NCI-H774 (cell line): ENCODE measurements around the gene MAN2A1.

ENCODE experiments used
- DNase-seq: peaks from one replicate; lab custom pipeline; 2025; lab: John Stamatoyannopoulos, UW

MAN2A1 gene

DNA sequence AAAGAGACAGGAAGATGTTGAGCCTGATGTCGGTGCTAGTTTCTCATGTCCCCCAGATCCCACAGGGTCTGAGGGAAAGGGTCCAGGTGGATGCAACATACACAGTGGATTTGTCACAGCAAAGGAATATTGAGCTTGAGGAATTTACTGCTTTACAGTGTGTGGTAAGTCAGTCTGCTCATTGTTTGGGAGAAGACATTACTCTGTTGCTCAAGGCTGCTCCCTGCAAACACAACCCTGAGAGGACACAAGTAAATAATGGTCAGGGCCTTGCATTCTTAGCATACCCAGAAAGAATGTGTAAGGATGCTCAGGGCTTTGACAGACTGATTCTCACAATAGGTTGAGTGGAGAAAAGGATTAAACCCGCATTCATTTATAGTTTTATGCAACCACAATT, 7.3 kb upstream of the MAN2A1 start:
- no peak for DNase-seq

DNA sequence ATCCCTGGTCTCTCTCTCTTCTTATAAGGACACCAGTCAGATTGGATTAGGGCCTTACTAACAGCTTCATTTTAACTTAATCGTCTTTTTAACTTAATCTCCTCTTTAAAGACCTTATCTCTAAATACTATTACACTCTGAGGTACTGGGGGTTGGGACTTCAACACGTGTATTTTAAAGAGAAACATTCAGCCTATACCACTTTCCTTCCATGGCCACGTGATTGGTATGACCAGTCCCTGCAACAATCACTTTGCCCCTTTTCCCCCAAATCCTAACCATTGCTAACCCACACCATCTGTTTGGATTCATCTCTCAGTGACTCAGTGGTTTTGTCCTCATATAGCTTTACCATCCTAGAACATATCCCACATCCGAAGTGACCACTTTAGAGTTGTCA, 3.8 kb upstream of the MAN2A1 start:
- no peak for DNase-seq

DNA sequence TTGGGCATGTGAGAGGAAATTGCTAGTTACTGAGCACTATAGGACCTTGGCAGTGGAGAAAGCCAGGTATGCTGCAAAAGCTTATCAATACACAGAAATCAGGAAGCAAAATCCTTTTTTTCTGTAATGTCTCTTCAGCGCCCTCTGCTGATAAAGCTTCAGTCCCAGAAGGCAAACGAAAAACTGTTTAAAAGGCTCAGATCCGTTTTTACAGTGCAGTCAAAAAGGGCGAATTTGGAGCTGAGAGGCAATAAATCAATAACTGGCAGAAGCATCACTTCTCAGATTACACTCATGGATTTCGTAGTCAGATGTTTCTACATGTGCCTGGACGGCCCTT, 1.1 kb upstream of the MAN2A1 start:
- peak; percentile 67 for DNase-seq

DNA sequence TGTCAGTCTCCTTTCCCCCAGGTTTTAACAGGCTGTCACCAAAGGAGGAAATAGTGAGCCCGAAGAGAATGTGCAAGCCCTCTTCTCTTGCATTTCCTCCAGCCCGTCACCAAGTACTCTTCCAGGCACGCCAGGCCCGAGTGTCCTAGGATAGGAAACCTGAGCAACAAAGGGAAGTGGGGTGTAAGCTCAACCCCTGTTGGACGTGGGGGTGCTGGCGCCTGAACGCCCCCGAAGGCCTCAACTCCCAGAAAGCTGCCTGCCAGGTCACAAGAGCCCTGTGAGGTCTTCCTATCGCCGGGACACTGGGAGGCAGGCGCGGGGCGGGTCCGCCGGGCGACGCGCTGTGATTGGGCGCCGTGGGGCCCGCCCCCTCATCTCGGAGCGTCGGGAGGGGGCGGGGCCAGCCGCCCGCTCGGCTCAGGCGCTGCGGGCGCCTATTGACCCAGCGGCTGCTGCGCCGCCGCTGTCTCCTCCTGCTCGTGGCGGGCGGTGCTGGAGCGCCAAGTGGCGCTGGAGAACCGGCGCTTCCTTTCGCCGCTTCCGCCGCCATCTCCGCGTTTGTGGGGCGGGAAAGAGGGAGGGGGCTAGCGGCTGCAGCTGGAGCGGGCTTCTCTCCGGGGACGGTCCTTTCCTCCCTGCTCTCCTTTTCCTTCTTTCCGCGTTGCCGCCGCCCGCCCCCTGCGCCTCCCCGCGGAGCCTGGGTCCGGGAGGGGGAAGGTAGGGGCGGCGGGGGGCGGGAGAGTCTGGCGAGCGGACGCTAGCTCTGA, 572 bp upstream of the MAN2A1 start:
- peak; percentile 90 for DNase-seq

DNA sequence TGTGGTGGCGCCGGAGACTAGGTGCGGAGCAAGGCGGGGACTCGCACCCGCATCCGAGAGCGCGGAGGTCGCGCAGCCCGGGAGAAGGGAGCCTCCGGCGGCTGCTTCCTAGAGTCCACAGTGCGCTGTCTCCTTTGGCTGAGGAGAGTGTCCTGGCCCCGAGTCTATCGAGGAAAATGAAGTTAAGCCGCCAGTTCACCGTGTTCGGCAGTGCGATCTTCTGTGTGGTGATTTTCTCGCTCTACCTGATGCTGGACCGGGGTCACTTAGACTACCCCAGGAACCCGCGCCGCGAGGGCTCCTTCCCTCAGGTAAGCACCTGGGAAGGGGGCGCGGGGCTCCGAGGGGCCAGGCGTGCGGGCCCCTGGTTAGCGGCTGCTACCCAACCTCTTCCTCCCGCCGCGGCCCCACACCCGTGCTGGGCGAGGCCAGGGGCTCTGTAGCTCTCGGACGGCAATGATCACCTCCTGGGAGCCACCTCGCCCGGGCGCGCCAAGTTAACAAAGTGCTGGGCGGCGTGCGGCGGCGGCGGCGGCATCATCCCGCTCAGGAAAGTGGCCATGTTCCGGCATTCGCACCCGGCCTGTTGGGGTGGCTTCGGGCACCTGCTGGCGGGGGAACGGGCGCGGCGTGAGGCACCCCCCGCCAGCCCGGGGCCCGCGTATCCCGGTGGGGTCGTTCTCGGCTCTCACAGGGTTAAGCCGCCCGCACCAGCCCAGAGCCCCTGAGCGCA, 681 bp downstream of the MAN2A1 start:
- peak; percentile 21 for DNase-seq

DNA sequence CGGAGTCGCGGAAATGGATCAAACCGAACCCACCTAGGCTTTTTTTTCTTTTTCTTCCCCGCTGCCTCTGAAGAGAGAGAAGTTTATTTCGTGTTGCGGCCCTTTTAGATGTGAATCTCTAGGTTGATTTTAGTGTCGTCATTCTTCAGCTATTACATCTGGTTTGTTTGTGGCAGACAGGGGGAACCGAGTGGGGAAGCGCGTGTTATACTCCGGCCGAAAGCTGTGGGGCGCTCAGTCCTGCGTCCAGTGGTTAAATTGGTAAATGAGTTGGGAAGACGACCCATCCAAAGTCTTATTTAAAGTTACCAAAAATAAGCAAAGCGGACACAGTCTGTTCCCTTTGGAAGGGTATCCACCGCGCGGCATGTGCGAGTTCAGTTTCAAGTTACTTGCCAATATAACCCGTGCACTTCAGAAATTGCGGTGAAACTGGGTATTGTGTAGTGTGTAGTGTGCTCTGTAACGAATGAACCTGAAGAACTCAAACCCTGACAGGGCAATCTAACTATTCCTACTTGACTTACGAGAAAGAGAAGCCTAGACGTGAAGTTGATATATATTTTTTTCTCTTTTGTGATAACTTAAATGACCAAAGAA, 1.3 kb downstream of the MAN2A1 start:
- peak; percentile 5 for DNase-seq

DNA sequence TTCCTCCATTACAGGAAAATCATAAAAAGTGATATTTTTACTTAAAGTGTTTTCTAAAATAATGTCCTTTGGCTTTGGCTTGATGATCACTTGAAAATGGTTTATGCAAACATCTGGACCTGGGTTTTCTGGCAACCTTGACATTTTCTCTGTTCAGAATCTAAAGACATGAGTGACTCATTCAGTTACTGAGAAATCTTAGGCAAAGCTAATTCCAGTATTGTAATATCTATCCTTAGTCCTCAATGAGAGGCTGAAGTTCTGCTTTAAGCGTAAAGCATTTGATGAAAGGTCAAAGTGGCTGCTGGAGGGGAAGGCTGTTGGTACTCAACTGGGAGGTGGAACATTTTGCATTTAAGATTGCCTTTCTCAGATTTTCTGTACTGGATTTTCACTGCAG, 2.3 kb downstream of the MAN2A1 start:
- DNase-seq = no peak

DNA sequence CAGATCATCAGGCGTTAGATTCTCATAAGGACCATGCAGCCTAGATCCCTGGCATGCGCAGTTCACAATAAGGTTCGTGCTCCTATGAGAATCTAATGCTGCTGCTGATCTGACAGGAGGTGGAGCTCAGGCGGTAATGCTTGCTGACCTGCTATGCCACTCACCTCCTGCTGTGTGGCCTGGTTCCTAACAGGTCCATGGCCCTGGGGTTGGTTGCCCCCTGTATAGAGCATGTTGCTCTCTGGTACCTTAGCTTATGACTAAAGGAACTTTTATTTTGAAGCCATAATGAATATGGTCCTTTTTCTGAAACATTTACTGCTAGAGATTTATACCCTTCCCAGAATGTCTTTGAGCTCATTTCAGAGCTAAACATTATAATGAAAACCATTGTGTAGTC, 3.1 kb downstream of the MAN2A1 start:
- no peak for DNase-seq

DNA sequence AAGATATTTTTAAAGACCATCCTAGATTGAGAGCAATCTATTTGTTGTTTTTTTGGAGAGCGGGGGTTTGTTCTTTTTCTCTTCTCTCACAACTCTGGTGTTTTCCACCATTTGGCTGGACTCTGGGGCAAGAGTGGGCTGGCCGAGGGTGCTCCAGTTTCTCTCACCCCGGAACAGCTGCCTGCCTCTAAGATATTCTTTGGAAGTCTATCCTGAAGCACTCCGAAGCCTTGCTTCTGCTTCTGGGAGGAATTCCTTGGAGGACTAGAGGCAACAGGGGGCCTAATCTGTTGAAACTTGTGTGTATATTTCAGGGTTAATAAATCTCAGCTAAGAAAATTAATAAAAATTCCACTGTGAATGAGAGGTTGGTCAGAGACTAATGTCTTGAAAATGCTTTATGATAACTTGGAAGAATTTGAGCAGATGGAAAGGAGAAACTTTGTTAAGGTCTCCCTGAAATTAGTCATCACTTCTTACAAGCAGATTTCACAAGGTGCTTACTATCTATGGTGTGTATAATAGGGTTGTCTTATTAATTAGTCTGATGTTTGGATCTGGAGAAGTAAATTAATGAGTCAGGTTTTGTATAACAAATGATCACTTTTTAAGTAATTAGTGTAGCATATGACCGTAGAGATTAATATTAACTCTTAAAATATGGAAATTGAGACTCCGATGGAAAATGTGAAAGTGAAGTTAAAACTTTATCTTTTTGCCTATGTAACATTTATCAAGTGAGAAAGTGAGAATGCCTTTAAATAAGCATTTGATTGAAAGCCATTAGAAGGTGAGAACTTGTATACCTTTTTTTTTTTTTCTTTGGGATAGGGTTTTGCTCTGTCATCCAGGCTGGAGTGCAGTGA, 4.0 kb downstream of the MAN2A1 start:
- no peak for DNase-seq

DNA sequence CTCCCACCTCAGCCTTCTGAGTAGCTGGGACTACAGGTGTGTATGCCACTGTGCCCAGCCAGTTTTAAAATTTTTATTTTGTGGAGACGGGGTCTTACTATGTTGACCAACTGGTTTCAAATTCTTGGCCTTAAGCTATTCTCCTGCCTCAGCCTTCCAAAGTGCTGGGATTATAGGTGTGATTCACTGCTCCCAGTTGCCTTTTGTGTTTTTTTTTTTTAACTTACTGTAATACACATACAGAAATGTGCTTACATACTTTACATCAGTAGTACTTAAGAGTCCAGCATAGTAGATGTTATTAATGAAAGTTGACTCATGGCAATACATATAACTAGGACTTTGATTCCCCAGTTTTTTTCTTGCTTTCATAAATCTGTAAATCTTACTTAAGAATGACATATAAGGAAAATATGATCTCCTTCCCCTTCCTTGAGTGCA, 4.7 kb downstream of the MAN2A1 start:
- DNase-seq = no peak

DNA sequence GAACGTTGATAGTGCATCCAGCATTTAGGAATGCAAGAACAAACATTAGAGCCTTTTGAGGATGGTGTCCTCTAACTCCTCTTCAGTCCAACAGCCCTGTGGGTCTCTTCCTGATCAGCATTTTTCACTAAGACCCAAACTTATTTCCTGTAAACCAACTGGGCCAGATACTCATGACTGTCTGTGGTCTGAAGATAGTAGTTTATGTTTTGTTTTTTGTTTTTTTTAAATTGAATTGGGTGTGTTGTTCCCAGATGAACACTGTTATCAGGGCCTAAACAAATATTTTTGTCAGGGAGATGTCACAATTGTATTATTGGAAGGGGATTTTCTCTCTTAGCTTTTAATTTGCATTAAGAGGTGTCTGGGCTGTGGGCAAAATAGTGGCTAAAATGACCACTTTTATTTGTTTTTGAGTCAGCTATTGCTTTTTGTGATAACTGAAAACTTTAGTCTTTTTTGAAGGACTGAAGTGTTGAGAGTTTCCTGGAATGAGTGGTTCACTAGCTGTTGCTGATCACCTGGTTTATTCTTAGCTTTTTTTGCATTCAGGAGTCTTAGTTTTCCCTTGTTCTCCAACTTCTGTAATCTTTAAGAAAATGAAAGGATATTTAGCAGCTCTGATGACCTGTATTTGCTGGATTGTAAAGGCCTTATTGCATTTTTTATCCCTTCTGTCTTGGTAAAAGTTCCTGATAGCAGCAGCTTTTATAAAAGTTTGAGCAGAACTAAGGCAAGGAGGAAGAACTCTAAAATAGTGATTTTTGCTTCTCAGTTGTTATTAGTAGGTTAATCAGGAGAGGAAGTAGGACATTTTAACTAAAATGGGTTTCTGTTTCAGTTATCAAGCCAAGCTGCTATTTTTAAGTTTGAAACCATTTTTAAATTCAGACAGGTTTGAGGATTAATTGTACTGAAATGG, 5.5 kb downstream of the MAN2A1 start:
- DNase-seq = no peak

DNA sequence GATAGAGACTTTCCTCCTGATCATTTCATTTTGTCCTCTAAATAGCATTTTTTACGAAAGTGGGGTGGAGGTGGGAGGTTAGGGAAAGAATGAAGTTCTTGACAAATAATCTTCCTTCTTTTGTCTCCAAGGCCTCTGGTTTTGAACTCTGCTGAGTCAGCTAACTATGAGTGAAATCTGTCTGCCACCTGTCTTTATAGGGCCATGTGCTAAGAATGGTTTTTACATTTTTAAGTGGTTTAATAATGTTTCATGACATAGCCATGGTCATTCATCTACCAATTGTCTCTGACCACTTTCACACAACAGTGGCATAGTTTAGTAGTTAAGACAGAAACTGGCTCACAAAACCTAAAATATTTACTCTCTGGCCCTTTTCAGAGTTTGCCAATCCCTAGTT, 7.6 kb downstream of the MAN2A1 start:
- DNase-seq = no peak

DNA sequence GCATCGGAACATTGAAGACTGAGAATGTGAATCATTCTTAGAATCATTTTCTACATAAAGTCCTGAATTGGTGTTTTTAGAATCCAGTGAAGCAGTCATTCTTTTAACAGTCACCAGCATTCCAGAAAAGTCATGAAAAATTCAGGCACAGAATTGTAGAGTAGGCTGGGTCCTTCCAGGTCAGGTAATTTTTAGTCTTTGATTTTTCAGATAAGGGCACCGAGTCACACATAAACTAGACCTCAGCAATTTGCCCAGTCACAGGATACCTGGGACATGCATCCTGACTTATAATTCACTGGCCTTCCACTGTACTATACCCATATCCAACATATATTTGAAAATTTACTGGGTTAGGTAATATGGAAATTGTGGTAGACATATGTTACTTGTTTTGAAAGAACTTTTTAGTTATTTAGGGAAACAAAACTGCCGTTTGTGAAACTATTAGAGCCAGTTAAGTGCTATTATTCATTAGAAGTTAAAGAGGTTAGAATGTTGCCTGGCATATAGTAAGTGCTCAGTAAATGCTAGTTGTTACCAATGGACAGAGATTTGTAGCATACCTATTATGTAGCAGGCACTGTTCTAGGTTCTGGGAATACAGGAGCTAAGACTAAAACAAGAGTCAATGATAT, 10.9 kb downstream of the MAN2A1 start:
- DNase-seq = no peak

DNA sequence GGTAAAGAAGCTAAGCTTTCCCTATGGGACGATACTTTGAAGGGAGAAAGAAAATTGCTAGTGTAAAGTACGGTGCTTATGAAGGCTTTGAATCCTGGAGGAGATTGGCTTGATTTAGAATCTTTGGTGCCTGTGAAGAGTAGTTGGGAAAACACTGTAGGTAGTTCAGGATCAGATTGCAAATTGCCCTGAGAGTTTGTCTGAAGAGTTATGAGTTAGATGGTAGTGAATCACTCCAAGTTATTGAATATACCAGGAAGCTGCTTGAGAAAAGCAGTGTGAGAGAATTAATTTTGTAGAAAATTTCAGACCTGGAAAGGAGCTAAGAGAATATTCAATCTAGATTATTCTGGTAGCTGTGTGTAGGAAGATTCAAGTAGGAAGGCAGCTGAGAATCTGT, 11.5 kb downstream of the MAN2A1 start:
- no peak for DNase-seq

DNA sequence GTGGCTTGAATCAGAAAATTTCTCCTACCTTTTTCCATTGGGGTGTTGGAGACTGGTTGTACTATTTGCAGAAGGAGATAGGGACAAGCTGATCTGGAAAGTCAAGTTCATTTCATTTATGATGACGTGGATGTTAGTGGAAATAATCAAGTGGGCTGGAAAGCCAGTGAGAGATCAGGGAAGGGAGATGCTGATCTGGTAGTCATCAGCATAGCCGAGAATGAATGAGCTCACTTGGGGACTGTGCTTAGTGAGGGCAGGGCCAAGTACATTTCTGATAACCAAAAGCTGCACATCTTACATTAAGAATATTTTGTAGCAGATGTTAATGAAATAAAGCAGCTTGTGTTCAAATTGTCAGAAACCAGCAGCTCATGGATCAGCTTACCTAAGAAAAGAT, 12.1 kb downstream of the MAN2A1 start:
- no peak for DNase-seq

DNA sequence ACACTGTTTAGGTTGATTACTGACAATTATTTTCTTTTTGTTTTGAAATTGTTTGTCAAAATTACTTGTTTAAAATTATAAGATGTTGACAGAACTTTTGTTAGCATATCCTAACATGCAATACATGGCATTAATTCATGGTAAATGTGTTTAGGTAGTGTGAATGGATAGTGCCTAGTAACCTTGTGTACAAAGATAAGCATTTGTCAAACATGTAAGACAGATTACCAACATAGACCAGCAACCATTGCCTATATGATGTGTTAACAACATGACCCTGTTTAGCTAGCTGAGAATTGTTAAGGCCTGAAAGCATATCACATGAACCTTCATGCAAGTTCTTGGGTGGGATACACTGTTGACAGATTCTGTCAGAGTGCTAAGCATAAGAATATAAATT, 13.4 kb downstream of the MAN2A1 start:
- DNase-seq = no peak

DNA sequence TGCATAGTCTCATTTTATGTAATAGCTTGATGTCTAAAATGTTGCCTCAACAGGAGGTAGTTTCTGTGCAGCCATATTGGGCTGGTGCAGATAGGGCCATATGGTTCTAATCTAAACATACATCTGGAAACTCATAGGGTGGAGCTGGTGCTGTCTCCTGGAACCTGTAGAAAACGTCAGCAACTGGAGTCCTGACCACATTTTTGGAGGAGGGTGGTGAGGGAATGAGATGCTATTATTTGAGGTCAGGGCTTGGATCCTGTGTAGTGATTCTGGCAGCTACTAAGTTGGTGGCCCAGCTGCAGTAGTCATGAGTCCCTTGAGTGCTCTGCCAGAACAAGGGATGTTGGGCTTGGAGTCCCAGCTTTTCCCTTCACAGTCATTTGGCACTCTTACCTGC, 14.1 kb downstream of the MAN2A1 start:
- no peak for DNase-seq

DNA sequence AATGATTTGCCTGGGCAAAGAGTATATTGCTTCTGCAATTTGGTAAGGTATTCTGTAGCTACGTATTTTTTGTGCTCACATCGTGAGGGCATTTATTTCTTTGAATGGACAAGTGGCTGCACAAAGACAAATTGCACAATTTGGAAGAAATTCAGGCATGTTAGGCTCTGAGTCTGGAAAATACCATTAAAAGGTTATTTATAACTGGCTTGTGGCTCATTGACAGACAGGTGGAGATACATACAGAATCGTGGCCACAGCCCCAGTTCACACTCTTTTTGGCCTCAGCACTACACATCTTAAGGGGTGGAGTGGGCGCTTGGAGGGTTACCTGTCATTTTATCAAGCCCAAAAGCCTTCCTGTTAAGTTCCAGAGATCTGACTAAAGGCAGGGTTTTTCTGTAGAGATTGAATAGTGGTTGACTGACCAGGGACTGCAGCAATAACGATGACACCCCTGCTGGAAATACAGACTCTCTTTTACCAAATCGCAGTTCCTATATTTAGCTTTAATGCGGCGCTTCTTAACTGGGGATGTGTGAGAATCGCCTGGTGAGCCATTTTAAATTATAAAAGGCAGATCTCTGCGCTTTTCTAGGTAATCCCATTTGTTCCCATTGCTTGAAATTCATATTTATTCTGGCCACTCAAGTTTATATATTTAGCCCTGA, 14.7 kb downstream of the MAN2A1 start:
- no peak for DNase-seq

DNA sequence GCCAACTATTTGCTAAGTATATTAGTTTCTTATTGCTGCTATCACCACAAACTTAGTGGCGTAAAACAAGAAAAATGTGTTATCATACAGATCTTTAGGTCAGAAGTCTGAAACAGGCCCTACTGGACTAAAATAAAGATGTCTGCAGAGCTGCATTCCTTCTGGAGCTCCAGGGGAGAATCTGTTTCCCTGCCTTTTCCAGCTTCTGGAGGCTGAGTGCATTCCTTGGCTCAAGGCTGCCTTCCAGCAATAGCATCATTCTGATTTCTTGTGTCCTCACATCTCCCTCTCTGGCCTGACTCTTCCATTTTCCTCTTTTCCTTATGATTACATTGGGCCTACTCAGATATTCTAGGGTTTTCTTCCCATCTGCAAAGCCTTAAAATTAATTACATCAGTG, 15.9 kb downstream of the MAN2A1 start:
- DNase-seq = no peak

DNA sequence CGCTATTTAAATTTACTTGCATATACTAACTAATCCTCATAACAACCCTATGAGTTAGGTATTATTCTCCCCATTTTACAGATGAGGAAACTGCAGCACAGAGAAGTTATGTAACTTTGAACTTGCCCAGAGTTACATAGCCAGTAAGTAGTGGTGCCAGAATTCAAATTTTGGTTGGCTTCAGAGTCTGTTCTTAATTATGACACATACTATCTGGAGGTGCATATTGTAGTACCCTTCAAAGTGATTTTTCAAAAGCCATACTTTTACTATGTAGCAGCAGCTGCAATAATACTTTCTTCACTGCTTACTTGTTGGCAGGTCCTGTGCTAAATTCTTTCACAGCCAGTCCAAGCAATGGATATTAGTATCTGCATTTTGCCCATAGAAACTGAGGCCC, 16.4 kb downstream of the MAN2A1 start:
- DNase-seq = no peak
